ENCODE results near the gene CCSAP.

DNA sequence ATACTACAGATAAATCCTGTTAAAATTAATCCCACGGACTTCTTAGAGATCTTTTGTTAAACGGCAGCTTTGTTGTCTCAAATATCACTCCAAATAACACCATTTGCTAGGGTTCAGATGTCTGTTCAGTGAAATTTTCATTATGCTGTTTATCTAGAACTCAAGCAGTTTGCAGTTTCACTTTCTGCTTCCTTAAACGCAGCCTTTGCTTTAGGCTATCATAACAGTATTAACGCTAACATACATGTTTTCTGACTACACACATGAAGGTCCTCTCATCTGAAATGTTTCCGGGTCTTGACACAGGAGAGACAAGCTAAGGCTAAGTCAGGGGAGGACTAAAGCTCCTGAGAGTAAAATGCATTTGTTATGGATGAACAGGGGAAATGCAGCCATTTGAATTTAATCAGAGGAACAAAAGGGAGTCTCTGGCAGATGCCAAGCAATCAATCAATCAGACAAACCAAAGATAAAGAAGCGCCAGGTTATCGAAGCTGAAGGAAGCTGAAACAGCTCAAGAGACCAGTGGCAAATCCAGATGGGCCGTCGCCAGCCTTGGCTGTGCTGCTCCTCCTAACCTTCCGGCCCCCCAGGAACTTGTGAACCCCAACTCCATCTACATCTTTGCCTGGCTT lies 16.9 kb downstream of the CCSAP start:
- TF ChIP-seq EZH2phosphoT487 (IDR thresholded peaks at IDR 0.05; ENCODE audit: borderline replicate concordance, low read depth) (no peak), POLR2AphosphoS5 (IDR thresholded peaks at IDR 0.05; ENCODE audit: low read depth, low read length) (no peak), GABPA (IDR thresholded peaks at IDR 0.05; ENCODE audit: low read depth) (no peak), TEAD4 (IDR thresholded peaks at IDR 0.05; ENCODE audit: borderline replicate concordance, insufficient read depth) (no peak), CHD2 (IDR thresholded peaks at IDR 0.05; ENCODE audit: low read length, partially characterized antibody) (no peak), MXI1 (IDR thresholded peaks at IDR 0.05; ENCODE audit: low read depth, low read length) (no peak), FOXM1 (IDR thresholded peaks at IDR 0.05; ENCODE audit: low read depth) (no peak), TCF12 (IDR thresholded peaks at IDR 0.05) (no peak)
- TF ChIP-seq, protein P1, sequence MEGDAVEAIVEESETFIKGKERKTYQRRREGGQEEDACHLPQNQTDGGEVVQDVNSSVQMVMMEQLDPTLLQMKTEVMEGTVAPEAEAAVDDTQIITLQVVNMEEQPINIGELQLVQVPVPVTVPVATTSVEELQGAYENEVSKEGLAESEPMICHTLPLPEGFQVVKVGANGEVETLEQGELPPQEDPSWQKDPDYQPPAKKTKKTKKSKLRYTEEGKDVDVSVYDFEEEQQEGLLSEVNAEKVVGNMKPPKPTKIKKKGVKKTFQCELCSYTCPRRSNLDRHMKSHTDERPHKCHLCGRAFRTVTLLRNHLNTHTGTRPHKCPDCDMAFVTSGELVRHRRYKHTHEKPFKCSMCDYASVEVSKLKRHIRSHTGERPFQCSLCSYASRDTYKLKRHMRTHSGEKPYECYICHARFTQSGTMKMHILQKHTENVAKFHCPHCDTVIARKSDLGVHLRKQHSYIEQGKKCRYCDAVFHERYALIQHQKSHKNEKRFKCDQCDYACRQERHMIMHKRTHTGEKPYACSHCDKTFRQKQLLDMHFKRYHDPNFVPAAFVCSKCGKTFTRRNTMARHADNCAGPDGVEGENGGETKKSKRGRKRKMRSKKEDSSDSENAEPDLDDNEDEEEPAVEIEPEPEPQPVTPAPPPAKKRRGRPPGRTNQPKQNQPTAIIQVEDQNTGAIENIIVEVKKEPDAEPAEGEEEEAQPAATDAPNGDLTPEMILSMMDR (IDR thresholded peaks at IDR 0.05) = no peak
